ENCODE data around the gene FERMT2. TPM values are rescaled to one million over a fixed set of nuclear protein-coding genes. Genes with fewer than 3 reads are reported as not detected.

Gene FERMT2
- total and polyA plus RNA-seq, 9 of the 15 experiments (the other 6 are each of a cell fraction or from before 2014, with no cell fraction given): 0.10 to 1.3 (median 0.40) TPM

DNA sequence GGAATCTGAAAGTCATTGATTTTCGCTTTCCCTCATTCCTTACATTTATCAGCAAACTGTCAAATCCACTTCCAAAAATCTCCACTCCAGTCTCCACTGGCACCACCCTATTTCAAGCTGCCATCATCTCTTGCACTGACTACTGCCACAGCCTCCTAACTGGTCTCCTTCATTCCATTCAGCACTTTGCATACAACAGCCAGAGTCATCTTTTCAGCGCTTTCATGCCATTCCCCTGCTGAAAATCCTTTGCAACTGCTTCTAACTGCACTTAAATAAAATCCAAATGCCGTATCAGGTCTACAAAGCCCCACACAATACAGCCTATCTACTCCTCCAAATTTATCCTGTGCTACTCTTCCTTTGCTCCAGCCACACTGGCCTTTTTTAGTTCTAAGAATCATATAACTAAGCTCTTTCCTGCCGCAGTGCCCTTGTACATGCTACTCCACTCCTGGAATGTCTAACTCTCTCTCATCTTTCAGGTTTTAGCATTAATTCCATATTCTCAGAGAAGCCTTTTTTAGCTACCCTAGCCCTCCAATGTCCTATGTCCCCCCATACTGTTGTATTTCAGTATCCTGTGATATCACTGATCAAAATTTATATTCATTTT lies 21.6 kb downstream of the FERMT2 start:
- Histone ChIP-seq H3K9me3 (replicated peaks; ENCODE audit: control insufficient read depth, insufficient read depth, low read depth, low read length) (no peaks in the 10 kb centered on the region), H3K79me2 (ENCODE audit: control insufficient read depth, insufficient read depth, low read length) (no peaks in the 10 kb centered on the region), H4K20me1 (replicated peaks; ENCODE audit: control insufficient read depth, insufficient read depth, low read length) (no peaks in the 10 kb centered on the region), H3K4me2 (ENCODE audit: insufficient read depth, low read length) (no peak overlapping the region), H3K9ac (ENCODE audit: insufficient read depth in 1 of 2, low read depth in 2 of 2, low read length in 2 of 2) (no peak overlapping the region), H3K4me1 (replicated peaks in 1 of 2; ENCODE audit: control insufficient read depth in 2 of 2, insufficient read depth in 2 of 2, low read length in 2 of 2) (no peaks in the 10 kb centered on the region), H3K36me3 (ENCODE audit: control insufficient read depth, insufficient read depth, low read length) (no peaks in the 10 kb centered on the region), H2AFZ (ENCODE audit: low read depth, low read length) (no peak overlapping the region), H3K27ac (ENCODE audit: extremely low read depth, low read depth, low read length) (no peak overlapping the region), H3K9me1 (ENCODE audit: control insufficient read depth, insufficient read depth, low read length) (no peaks in the 10 kb centered on the region), H3K27me3 (ENCODE audit: control insufficient read depth in 2 of 2, insufficient read depth in 2 of 2, low read length in 2 of 2) (no peaks in the 10 kb centered on the region), H3K4me3 (no peak overlapping the region)
- intact Hi-C loops (cut with micrococcal nuclease) (loop anchor here (10.0 kb wide), 1 partner anchor 126 kb away; no protein-coding TSS in a partner anchor), in situ Hi-C loops (cut with MboI) (no loop called here)
- no peak for ATAC-seq
- no peak for DNase-seq (ENCODE audit: extremely low read depth in 1 of 4, low spot score in 3 of 4)
- BruUV-seq (replicated peaks): no TSS peak
- ChIA-PET CTCF (ENCODE audit: low intra/inter-chr PET ratio) (no interaction called here), POLR2A (no interaction called here)
- TF ChIP-seq, protein P1, sequence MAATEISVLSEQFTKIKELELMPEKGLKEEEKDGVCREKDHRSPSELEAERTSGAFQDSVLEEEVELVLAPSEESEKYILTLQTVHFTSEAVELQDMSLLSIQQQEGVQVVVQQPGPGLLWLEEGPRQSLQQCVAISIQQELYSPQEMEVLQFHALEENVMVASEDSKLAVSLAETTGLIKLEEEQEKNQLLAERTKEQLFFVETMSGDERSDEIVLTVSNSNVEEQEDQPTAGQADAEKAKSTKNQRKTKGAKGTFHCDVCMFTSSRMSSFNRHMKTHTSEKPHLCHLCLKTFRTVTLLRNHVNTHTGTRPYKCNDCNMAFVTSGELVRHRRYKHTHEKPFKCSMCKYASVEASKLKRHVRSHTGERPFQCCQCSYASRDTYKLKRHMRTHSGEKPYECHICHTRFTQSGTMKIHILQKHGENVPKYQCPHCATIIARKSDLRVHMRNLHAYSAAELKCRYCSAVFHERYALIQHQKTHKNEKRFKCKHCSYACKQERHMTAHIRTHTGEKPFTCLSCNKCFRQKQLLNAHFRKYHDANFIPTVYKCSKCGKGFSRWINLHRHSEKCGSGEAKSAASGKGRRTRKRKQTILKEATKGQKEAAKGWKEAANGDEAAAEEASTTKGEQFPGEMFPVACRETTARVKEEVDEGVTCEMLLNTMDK (IDR thresholded peaks at IDR 0.05; ENCODE audit: borderline replicate concordance, insufficient read depth, low read depth, low read length, poor library complexity, severe bottlenecking): no peak
- FAIRE-seq: no peak
- 2% methylated on average over 4 of the region's 4 CpGs for WGBS (ENCODE audit: insufficient coverage, low coverage, missing lambda C conversion rate)

DNA sequence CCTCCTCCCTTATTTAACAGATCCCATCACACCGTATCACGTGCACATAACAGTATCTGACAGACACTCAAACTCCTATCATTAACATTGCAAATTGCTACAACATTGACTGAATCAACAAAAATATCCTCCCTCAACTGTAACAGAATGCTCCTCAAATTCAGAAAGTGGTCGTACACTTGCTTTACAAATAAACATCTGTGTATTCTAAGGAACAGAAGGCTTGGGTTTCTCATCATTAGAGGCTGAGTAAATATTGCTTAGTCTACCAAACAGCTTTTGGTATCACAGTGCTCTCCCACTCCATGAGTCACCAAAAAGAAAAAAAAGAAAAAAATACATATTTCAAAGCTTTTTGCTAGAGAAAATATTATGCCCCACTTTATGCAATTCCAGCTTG lies 23.9 kb downstream of the FERMT2 start:
- Histone ChIP-seq H3K4me1 (replicated peaks in 1 of 2; ENCODE audit: control insufficient read depth in 2 of 2, insufficient read depth in 2 of 2, low read length in 2 of 2) (no peaks in the 10 kb centered on the region), H2AFZ (ENCODE audit: low read depth, low read length) (no peak overlapping the region), H3K9me3 (replicated peaks; ENCODE audit: control insufficient read depth, insufficient read depth, low read depth, low read length) (no peaks in the 10 kb centered on the region), H4K20me1 (replicated peaks; ENCODE audit: control insufficient read depth, insufficient read depth, low read length) (no peaks in the 10 kb centered on the region), H3K4me3 (no peak overlapping the region), H3K27ac (ENCODE audit: extremely low read depth, low read depth, low read length) (no peak overlapping the region), H3K4me2 (ENCODE audit: insufficient read depth, low read length) (no peak overlapping the region), H3K36me3 (ENCODE audit: control insufficient read depth, insufficient read depth, low read length) (no peaks in the 10 kb centered on the region), H3K27me3 (ENCODE audit: control insufficient read depth in 2 of 2, insufficient read depth in 2 of 2, low read length in 2 of 2) (no peaks in the 10 kb centered on the region), H3K9ac (ENCODE audit: insufficient read depth in 1 of 2, low read depth in 2 of 2, low read length in 2 of 2) (no peak overlapping the region), H3K79me2 (ENCODE audit: control insufficient read depth, insufficient read depth, low read length) (no peaks in the 10 kb centered on the region), H3K9me1 (ENCODE audit: control insufficient read depth, insufficient read depth, low read length) (no peaks in the 10 kb centered on the region)
- no peak for FAIRE-seq
- POLR2A ChIA-PET: no interaction called here
- BruUV-seq (replicated peaks): no TSS peak
- 3% methylated on average over 3 of the region's 3 CpGs for WGBS (ENCODE audit: insufficient coverage, low coverage, missing lambda C conversion rate)
- ATAC-seq: no peak
- no peak for DNase-seq (ENCODE audit: extremely low read depth in 1 of 4, low spot score in 3 of 4)
- in situ Hi-C loops (cut with MboI) (no loop called here), intact Hi-C loops (cut with micrococcal nuclease) (loop anchor here (10.0 kb wide), 1 partner anchor 128 kb away; no protein-coding TSS in a partner anchor)
- CTCF ChIA-PET (ENCODE audit: low intra/inter-chr PET ratio): no interaction called here
- TF ChIP-seq, protein P2, sequence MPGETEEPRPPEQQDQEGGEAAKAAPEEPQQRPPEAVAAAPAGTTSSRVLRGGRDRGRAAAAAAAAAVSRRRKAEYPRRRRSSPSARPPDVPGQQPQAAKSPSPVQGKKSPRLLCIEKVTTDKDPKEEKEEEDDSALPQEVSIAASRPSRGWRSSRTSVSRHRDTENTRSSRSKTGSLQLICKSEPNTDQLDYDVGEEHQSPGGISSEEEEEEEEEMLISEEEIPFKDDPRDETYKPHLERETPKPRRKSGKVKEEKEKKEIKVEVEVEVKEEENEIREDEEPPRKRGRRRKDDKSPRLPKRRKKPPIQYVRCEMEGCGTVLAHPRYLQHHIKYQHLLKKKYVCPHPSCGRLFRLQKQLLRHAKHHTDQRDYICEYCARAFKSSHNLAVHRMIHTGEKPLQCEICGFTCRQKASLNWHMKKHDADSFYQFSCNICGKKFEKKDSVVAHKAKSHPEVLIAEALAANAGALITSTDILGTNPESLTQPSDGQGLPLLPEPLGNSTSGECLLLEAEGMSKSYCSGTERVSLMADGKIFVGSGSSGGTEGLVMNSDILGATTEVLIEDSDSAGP (CRISPR knock-in tag; IDR thresholded peaks at IDR 0.05): no peak
- TF ChIP-seq, protein P3, sequence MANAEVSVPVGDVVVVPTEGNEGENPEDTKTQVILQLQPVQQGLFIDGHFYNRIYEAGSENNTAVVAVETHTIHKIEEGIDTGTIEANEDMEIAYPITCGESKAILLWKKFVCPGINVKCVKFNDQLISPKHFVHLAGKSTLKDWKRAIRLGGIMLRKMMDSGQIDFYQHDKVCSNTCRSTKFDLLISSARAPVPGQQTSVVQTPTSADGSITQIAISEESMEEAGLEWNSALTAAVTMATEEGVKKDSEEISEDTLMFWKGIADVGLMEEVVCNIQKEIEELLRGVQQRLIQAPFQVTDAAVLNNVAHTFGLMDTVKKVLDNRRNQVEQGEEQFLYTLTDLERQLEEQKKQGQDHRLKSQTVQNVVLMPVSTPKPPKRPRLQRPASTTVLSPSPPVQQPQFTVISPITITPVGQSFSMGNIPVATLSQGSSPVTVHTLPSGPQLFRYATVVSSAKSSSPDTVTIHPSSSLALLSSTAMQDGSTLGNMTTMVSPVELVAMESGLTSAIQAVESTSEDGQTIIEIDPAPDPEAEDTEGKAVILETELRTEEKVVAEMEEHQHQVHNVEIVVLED (CRISPR knock-in tag; IDR thresholded peaks at IDR 0.05): no peak
- TF ChIP-seq PRPF4 (IDR thresholded peaks at IDR 0.05; ENCODE audit: insufficient read depth, low read depth, low read length, poor library complexity, severe bottlenecking) (no peak), JUNB (CRISPR knock-in tag; conservative IDR thresholded peaks at IDR 0.05) (no peak), EZH2 (IDR thresholded peaks at IDR 0.05; ENCODE audit: borderline replicate concordance, low read depth, low read length) (no peak), SIX5 (IDR thresholded peaks at IDR 0.05; ENCODE audit: borderline replicate concordance in 1 of 2, insufficient read depth in 1 of 2, low read depth in 1 of 2, low read length in 2 of 2) (no peak), GABPB1 (CRISPR knock-in tag; IDR thresholded peaks at IDR 0.05) (no peak)

Data from K562 (cell line).